H1 (cell line): ENCODE measurements around the gene PDZD2. TPM values are rescaled to one million over a fixed set of nuclear protein-coding genes. Genes with fewer than 3 reads are reported as not detected.

Experiments
- ASH2L ChIP-seq: fragments of 200-600, 300-600 bp; sonication (generic); IDR thresholded peaks from one replicate; pipeline ENCODE4 v1.7.1; 2017; ENCODE audit warnings: low read length
- CTBP2 ChIP-seq: IDR thresholded peaks from 2 replicates; pipeline ENCODE4 v1.7.0; 2011; ENCODE audit warnings: borderline replicate concordance, mild to moderate bottlenecking, moderate library complexity, mixed read lengths, low read length; ENCODE audit not compliant: insufficient read depth, insufficient read length
- HDAC2 ChIP-seq, 2 experiments: fragments of 300-600 bp in 1 of 2; sonication (generic) in 1 of 2; IDR thresholded peaks; 2 replicates each; pipeline ENCODE4 v1.6.1; 2011 to 2012; ENCODE audit warnings: low read depth in 2 of 2, low read length in 2 of 2, mild to moderate bottlenecking in 2 of 2, moderate library complexity in 2 of 2, borderline replicate concordance in 1 of 2, inconsistent platforms in 1 of 2
- HDAC6 ChIP-seq: IDR thresholded peaks from one replicate; pipeline ENCODE4 v1.7.1; 2012; ENCODE audit warnings: low read depth, mild to moderate bottlenecking, inconsistent platforms, low read length, moderate library complexity
- KDM4A ChIP-seq: IDR thresholded peaks from one replicate; pipeline ENCODE4 v1.7.1; 2012; ENCODE audit warnings: low read depth, mild to moderate bottlenecking, moderate library complexity, low read length, inconsistent platforms; ENCODE audit not compliant: severe bottlenecking
- PHF8 ChIP-seq: fragments of 200-600 bp; sonication (generic); conservative IDR thresholded peaks from 2 replicates; pipeline ENCODE4 v1.7.1; 2012; ENCODE audit warnings: low read depth, mild to moderate bottlenecking, inconsistent platforms, low read length, moderate library complexity
- TBP ChIP-seq: IDR thresholded peaks from 2 replicates; pipeline ENCODE4 v1.6.1; 2011; ENCODE audit warnings: low read depth, low read length, improper control_type of control experiment
- TEAD4 ChIP-seq: IDR thresholded peaks from 2 replicates; pipeline ENCODE4 v1.6.1; 2012; ENCODE audit warnings: low read depth, low read length, inconsistent platforms, mixed read lengths
- ZNF274 ChIP-seq: IDR thresholded peaks from 2 replicates; pipeline ENCODE4 v1.7.0; 2012; ENCODE audit warnings: low read length, borderline replicate concordance; ENCODE audit errors: extremely low read depth
- polyA plus RNA-seq, 7 experiments: library from polyadenylated mRNA; depleted of rRNA in 3 of 7; stranded (reverse) in 5 of 7; unstranded in 2 of 7; fragments of >200 nt in 5 of 7; fragments of 200-250 nt in 2 of 7; gene quantifications; 1 replicate in 5 of 7; 2 replicates in 1 of 7; 4 replicates in 1 of 7; pipeline versions ENCODE4 v1.2.1 to v1.2.3, GENCODE V29; 2011 to 2013; ENCODE audit warnings: missing spikeins in 2 of 7, mixed read lengths in 2 of 7
- total RNA-seq: library from RNA; stranded (reverse); fragmentation: NEBNext Ultra II Directional; extraction: Animal tissue kit (Norgen Biotek cat#: 25700); gene quantifications from 2 replicates; pipeline ENCODE4 v1.2.1, GENCODE V29; 2021
- TF ChIP-seq, protein P1 (sequence below): IDR thresholded peaks from 2 replicates; pipeline ENCODE4 v1.6.1; 2012; ENCODE audit warnings: inconsistent platforms

PDZD2 gene
- total and polyA plus RNA-seq, 2 of the 8 experiments (the other 6 are each of a cell fraction or from before 2014, with no cell fraction given), result 1.2 to 6.8 TPM

DNA sequence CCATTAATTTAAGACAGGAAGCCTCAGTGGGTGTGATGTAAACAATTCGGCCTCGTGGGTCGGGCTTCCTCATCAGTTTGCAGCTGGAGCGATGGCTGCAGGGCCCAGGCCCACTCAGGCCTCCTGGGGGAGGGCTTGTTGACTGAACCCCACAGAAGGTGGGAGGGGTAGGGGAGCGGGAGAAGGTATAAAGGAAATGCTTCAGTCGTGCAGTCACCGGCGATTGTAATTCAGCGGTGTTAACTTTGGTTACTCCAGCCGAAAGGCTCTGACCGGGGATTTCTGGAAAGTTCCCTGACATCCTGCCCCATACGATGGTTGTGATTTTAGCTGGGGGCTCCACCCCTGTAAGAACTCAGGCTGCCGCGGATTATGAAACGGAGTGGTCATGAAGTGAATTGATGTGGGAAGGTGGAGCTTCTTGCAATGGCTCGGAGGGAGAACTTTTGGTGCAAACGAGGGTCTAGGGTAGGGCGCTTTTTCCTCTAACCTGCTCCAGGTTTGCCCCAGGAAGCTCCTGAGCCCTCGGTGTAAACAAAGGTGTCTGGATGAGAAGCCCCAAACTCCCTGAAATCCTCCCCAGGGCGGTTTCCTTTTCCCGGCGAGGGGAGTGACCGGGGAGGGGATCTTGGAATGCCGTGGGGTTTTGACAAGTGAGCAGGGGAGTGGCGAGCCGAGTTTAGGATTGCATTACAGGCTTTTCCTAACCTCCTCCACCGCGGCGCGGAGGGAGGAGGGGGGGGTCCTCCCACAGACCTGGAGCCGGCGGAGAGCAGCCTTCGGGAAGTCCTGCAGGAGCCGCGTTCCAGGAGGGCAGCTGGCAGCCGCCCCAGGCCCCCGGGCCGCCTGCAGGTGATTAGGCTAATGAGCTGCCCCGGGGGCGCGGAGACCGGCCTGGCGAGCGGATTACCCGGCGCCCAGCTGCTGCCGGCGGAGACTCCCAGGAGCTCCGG, 215.5 kb downstream of the PDZD2 start (continued):
- TF ChIP-seq HDAC6 (no peak), TBP (0 out of 2 replicates have a peak, but pooled peaks have one; percentile 21), HDAC2 (IDR thresholded peaks at IDR 0.05; ENCODE audit: borderline replicate concordance in 1 of 2, low read depth in 2 of 2, low read length in 2 of 2) (peak in 1 of 2 experiments; percentile 69; a peak in 1 of 4 replicates), ASH2L (peak; percentile 88), CTBP2 (peak; percentile 91), ZNF274 (no peak), PHF8 (peak; percentile 9; the same call in 1 of the 2 replicates), TEAD4 (peak; percentile 59; the same call in 1 of the 2 replicates), KDM4A (peak; percentile 89)
- TF ChIP-seq, protein P1, sequence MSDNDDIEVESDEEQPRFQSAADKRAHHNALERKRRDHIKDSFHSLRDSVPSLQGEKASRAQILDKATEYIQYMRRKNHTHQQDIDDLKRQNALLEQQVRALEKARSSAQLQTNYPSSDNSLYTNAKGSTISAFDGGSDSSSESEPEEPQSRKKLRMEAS, result peak; percentile 18; the same call in 1 of the 2 replicates
